HepG2 (cell line): ENCODE measurements around the gene GPATCH3. TPM values are rescaled to one million over a fixed set of nuclear protein-coding genes. Genes with fewer than 3 reads are reported as not detected.
A peak's percentile ranks its signal among the peaks of the same experiment; 100 is the strongest.

Source experiments
- MAZ ChIP-seq, 2 experiments: sonication (generic) in 1 of 2; formaldehyde crosslinking in 1 of 2; IDR thresholded peaks; 2 replicates each; pipeline versions ENCODE4 v1.5.0 to v1.6.1; 2012 to 2020; ENCODE audit warnings: low read depth in 2 of 2, mild to moderate bottlenecking in 2 of 2, borderline replicate concordance in 1 of 2, improper control_type of control experiment in 1 of 2, low read length in 1 of 2, missing genetic modification reagents in 1 of 2, moderate library complexity in 1 of 2
- PITX1 ChIP-seq: sonication (generic); formaldehyde crosslinking; IDR thresholded peaks from 2 replicates; pipeline ENCODE4 v1.5.1; 2020; ENCODE audit warnings: mild to moderate bottlenecking, missing genetic modification reagents
- SMAD9 ChIP-seq: sonication (generic); formaldehyde crosslinking; IDR thresholded peaks from 2 replicates; pipeline ENCODE4 v1.5.1; 2020; ENCODE audit warnings: mild to moderate bottlenecking, missing genetic modification reagents
- SRY ChIP-seq: sonication (generic); formaldehyde crosslinking; IDR thresholded peaks from 2 replicates; pipeline ENCODE4 v1.8.0; 2022; ENCODE audit warnings: mild to moderate bottlenecking, missing genetic modification reagents
- TCF7 ChIP-seq: sonication (generic); IDR thresholded peaks from 2 replicates; pipeline ENCODE4 v1.6.1; 2016; ENCODE audit warnings: antibody characterized with exemption, low read depth
- polyA plus RNA-seq, 8 experiments: library from polyadenylated mRNA; depleted of rRNA in 3 of 8; stranded (reverse) in 7 of 8; unstranded in 1 of 8; fragments of >200 nt; fragmentation: Illumina TruSeq in 4 of 8; extraction: Trizol in 4 of 8; gene quantifications; 2 replicates each; pipeline versions ENCODE4 v1.2.1 to v1.2.3, GENCODE V29; 2011 to 2016; ENCODE audit warnings: low read depth in 4 of 8, missing spikeins in 1 of 8, mixed read lengths in 1 of 8; ENCODE audit not compliant: insufficient read depth in 1 of 8
- total RNA-seq, 5 experiments: library from RNA; depleted of rRNA; stranded (reverse); fragments of >200 nt; fragmentation: Illumina TruSeq; extraction: Trizol; gene quantifications; 2 replicates each; pipeline ENCODE4 v1.2.3, GENCODE V29; 2016; ENCODE audit warnings: low read depth in 1 of 5
- TF ChIP-seq, protein P1 (sequence below): sonication (generic); formaldehyde crosslinking; IDR thresholded peaks from 2 replicates; pipeline ENCODE4 v1.4.0; 2020; ENCODE audit warnings: mild to moderate bottlenecking, missing genetic modification reagents
- TF ChIP-seq, protein P2 (sequence below), 2 experiments: IDR thresholded peaks; 2 replicates each; pipeline ENCODE4 v1.6.1; 2011 to 2012; ENCODE audit warnings: low read length in 2 of 2, borderline replicate concordance in 1 of 2, low read depth in 1 of 2, mild to moderate bottlenecking in 1 of 2, moderate library complexity in 1 of 2
- TF ChIP-seq, protein P3 (sequence below): sonication (generic); formaldehyde crosslinking; IDR thresholded peaks from 2 replicates; pipeline ENCODE4 v1.8.1; 2023; ENCODE audit warnings: mild to moderate bottlenecking, missing genetic modification reagents
- TF ChIP-seq, protein P4 (sequence below): IDR thresholded peaks from 2 replicates; pipeline ENCODE4 v1.6.1; 2012; ENCODE audit warnings: low read depth, low read length, improper control_type of control experiment
- TF ChIP-seq, protein P5 (sequence below): sonication (generic); formaldehyde crosslinking; IDR thresholded peaks from 2 replicates; pipeline ENCODE4 v1.4.0; 2020; ENCODE audit warnings: mild to moderate bottlenecking, missing genetic modification reagents

The GPATCH3 gene
- total and polyA plus RNA-seq, 2 of the 13 experiments (the other 11 are each of a cell fraction or from before 2014, with no cell fraction given) = 8.3 to 11.0 TPM

DNA sequence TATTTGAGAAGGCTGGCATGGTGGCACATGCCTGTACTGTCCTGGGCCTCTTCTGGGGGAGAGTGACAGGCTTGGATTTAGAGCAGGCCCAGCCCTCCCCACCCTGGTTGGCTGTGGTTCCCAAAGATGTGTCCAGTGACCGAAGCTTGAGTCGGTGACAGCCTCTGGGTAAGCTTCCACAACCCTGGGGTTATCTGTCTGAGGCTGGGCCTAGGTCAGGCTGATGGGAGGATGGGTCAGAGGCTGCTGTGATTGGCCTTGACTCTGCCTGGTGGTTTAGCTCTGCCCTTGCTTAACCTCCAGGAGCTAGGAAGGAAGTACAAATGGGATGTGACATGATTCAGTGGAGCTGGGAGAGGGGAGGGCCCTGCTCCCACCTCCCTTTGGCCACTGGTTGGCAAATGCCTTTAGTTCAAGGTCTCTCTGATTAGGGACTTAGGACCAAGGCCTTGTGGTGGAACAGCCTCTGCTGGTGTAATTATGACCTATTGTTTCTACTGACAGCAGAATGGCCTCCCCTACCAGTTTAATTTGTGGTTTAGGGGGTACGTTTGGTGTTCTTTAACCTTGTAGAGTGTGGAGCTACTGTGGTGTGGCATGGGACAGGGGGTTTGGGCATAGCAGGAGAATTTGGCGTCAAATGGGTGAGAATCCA, 37.9 kb upstream of the GPATCH3 start (continued):
- TF ChIP-seq, protein P1, sequence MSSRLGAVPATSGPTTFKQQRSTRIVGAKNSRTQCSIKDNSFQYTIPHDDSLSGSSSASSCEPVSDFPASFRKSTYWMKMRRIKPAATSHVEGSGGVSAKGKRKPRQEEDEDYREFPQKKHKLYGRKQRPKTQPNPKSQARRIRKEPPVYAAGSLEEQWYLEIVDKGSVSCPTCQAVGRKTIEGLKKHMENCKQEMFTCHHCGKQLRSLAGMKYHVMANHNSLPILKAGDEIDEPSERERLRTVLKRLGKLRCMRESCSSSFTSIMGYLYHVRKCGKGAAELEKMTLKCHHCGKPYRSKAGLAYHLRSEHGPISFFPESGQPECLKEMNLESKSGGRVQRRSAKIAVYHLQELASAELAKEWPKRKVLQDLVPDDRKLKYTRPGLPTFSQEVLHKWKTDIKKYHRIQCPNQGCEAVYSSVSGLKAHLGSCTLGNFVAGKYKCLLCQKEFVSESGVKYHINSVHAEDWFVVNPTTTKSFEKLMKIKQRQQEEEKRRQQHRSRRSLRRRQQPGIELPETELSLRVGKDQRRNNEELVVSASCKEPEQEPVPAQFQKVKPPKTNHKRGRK (CRISPR knock-in tag) = no peak
- TF ChIP-seq, protein P2, sequence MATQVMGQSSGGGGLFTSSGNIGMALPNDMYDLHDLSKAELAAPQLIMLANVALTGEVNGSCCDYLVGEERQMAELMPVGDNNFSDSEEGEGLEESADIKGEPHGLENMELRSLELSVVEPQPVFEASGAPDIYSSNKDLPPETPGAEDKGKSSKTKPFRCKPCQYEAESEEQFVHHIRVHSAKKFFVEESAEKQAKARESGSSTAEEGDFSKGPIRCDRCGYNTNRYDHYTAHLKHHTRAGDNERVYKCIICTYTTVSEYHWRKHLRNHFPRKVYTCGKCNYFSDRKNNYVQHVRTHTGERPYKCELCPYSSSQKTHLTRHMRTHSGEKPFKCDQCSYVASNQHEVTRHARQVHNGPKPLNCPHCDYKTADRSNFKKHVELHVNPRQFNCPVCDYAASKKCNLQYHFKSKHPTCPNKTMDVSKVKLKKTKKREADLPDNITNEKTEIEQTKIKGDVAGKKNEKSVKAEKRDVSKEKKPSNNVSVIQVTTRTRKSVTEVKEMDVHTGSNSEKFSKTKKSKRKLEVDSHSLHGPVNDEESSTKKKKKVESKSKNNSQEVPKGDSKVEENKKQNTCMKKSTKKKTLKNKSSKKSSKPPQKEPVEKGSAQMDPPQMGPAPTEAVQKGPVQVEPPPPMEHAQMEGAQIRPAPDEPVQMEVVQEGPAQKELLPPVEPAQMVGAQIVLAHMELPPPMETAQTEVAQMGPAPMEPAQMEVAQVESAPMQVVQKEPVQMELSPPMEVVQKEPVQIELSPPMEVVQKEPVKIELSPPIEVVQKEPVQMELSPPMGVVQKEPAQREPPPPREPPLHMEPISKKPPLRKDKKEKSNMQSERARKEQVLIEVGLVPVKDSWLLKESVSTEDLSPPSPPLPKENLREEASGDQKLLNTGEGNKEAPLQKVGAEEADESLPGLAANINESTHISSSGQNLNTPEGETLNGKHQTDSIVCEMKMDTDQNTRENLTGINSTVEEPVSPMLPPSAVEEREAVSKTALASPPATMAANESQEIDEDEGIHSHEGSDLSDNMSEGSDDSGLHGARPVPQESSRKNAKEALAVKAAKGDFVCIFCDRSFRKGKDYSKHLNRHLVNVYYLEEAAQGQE (IDR thresholded peaks at IDR 0.05; ENCODE audit: borderline replicate concordance in 1 of 2, low read depth in 1 of 2, low read length in 2 of 2) = no peak
- TF ChIP-seq, protein P3, sequence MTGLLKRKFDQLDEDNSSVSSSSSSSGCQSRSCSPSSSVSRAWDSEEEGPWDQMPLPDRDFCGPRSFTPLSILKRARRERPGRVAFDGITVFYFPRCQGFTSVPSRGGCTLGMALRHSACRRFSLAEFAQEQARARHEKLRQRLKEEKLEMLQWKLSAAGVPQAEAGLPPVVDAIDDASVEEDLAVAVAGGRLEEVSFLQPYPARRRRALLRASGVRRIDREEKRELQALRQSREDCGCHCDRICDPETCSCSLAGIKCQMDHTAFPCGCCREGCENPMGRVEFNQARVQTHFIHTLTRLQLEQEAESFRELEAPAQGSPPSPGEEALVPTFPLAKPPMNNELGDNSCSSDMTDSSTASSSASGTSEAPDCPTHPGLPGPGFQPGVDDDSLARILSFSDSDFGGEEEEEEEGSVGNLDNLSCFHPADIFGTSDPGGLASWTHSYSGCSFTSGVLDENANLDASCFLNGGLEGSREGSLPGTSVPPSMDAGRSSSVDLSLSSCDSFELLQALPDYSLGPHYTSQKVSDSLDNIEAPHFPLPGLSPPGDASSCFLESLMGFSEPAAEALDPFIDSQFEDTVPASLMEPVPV (CRISPR knock-in tag) = peak; percentile 87
- TF ChIP-seq PITX1 (CRISPR knock-in tag) = peak; percentile 95
- peak; percentile 46 for TF ChIP-seq MAZ (IDR thresholded peaks at IDR 0.05; ENCODE audit: borderline replicate concordance, low read depth, low read length)
- TF ChIP-seq MAZ (CRISPR knock-in tag; IDR thresholded peaks at IDR 0.05; ENCODE audit: low read depth) = peak; percentile 84; the same call in 1 of the 2 replicates
- TF ChIP-seq SRY (CRISPR knock-in tag) = no peak
- TF ChIP-seq, protein P4, sequence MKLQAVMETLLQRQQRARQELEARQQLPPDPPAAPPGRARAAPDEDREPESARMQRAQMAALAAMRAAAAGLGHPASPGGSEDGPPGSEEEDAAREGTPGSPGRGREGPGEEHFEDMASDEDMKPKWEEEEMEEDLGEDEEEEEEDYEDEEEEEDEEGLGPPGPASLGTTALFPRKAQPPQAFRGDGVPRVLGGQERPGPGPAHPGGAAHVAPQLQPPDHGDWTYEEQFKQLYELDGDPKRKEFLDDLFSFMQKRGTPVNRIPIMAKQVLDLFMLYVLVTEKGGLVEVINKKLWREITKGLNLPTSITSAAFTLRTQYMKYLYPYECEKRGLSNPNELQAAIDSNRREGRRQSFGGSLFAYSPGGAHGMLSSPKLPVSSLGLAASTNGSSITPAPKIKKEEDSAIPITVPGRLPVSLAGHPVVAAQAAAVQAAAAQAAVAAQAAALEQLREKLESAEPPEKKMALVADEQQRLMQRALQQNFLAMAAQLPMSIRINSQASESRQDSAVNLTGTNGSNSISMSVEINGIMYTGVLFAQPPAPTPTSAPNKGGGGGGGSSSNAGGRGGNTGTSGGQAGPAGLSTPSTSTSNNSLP = peak; percentile 81
- TF ChIP-seq, protein P5, sequence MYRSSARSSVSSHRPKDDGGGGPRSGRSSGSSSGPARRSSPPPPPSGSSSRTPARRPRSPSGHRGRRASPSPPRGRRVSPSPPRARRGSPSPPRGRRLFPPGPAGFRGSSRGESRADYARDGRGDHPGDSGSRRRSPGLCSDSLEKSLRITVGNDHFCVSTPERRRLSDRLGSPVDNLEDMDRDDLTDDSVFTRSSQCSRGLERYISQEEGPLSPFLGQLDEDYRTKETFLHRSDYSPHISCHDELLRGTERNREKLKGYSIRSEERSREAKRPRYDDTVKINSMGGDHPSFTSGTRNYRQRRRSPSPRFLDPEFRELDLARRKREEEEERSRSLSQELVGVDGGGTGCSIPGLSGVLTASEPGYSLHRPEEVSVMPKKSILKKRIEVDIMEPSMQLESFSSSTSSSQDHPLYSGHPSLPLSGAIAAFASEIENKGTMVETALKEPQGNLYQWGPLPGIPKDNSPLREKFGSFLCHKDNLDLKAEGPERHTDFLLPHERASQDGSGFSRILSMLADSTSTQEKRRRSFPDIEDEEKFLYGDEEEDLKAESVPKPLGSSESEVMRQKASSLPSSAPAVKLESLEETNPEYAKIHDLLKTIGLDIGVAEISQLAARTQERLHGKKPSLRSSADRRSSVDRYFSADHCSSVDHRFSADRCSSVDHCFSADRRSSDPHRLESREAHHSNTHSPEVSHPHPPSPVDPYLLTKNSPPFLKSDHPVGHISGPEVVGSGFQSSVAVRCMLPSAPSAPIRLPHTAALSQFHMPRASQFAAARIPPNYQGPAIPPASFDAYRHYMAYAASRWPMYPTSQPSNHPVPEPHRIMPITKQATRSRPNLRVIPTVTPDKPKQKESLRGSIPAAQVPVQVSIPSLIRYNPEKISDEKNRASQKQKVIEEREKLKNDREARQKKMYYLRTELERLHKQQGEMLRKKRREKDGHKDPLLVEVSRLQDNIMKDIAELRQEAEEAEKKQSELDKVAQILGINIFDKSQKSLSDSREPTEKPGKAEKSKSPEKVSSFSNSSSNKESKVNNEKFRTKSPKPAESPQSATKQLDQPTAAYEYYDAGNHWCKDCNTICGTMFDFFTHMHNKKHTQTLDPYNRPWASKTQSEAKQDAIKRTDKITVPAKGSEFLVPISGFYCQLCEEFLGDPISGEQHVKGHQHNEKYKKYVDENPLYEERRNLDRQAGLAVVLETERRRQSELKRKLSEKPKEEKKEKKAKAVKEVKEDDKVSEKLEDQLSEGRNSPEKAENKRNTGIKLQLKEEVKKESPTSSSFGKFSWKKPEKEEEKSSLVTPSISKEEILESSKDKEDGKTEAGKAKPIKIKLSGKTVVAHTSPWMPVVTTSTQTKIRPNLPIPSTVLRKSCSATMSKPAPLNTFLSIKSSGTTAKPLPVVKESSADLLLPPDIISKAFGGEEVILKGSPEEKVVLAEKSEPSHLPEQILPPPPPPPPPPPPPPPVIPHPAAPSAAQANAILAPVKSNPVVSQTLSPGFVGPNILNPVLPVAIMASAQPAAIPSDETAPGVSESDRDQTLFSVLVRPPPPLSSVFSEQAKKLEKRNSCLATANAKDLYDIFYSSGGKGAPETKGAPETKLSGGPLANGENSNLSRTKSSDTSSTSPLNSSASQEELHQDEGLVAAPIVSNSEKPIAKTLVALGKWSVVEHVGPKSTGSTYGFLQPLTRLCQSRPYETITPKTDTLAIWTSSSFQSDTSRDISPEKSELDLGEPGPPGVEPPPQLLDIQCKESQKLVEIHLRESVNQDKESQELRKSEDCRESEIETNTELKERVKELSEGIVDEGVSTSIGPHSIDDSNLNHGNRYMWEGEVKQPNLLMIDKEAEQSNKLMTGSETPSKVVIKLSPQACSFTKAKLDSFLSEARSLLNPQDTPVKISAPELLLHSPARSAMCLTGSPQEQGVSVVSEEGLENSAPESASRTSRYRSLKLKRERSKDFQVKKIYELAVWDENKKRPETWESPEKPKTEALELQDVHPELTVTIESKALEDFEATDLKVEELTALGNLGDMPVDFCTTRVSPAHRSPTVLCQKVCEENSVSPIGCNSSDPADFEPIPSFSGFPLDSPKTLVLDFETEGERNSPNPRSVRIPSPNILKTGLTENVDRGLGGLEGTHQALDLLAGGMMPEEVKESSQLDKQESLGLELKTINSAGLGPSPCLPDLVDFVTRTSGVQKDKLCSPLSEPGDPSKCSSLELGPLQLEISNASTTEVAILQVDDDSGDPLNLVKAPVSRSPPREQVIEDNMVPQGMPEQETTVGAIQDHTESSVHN (CRISPR knock-in tag) = no peak; the same call in 1 of the 2 replicates
- TF ChIP-seq SMAD9 = no peak
- TF ChIP-seq TCF7 = no peak
